ENCODE data around the gene PKHD1.

The PKHD1 gene

DNA sequence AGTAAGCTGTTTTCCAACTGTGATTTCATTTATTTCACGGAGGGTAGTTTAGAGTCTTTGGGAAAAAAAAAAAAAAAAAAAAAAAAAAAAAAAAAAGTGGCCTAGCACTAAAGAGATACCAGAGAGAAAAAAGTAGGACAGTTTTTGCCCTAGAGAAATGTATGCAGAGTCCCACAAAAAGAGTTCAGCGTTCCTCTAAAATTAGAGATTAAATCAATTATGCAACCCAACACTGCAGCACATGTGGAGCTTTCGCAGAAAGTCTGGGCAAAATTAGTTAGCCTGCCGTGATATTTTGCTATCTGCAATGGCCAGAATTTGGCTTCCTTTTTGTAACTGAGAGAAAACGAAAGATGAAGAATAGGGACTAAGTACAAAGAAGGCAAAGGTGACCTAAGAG, 309.8 kb downstream of the PKHD1 start:
- no peak for DNase-seq

DNA sequence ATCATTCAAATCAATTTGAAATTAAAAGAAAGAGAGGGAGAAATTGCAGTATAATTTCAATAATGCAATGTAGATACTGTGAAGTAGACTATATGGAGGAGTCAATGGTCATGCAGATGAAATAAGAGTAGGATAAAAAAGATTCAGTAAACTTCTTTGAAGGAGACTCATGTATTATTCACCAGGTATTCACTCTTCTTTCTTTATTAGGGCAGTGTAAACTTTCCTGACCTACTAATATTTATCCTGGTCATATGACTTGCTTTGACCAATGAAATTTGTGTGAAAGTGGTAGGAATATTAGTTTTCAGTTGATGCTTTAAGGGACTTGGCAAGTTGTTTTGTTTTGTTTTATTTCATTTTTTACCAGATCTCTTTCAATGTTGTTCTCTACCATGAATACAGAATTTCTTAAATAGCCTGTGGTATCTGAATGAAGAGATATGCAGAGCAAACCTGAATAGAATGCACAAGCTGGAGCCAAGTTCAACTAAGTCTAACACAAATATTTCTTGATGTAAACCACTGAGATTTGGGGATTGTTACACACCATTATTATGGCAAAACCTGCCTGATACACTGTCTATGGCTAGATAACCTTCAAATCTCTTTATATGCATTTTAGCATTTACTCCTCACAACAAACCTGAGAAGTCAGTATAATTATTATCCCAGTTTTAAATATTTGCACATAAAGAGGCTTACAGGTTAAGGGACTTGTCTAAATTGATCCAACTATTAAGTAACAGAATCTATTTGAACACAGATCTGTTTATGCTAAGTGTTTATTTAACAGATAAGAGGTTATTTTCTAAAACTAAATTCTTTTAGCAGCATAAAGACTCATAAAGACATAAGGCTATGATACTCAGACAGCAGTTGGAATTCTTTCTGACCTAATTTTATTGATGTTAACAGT, 311.2 kb downstream of the PKHD1 start:
- DNase-seq: no peak

DNA sequence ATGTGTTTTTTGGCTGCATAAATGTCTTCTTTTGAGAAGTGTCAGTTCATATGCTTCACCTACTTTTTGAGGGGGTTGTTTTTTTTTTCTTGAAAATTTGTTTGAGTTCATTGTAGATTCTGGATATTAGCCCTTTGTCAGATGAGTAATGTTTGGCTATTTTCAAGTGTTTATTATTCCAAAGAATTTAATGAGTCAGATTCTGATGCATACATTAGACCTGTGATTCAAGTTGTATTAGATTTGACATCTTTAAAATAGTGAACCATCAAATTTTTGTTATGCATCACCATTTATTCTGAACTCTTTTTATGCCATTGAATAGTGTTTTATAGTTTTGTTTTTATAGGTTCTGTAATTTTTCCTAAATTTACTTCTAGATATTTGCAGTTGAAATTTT, 319.3 kb downstream of the PKHD1 start:
- no peak for DNase-seq

DNA sequence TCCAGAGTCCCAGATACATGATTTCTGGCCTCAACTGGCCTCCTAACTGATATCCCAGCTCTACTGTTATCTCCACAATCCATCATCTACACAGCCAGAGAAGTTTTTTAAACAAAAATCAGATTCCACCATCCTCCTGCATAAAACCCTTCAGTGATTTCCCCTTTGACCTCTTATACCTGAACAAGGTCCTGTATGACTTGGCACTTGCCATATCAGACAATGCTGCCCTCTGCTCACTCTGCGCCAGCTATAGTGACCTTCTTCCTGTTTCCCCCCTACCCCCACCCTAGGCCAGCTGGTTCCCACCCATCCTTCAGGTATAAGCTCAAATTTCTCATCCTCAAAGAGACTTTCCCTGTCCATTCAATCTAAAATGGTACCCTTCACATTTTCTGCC, 322.2 kb downstream of the PKHD1 start:
- DNase-seq: no peak

DNA sequence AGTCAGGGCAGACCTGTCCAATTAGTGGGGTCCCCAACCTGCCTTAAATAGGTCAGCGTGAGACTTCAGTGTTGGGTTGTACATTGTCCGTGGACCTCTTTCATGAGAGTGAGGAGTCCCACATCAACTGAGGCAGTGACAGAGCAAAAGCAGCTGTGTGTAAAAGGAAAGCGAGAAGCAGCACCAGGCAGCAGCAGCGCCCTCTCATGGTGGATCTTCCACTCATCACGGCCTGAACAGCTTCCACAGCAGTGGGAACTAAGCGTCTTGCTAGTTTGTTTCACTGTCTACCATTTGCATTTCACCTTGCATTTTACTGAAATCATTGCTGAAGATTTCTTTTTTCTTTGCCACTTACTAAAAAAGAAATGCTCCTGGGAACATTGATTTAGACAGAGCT, 333.8 kb downstream of the PKHD1 start:
- DNase-seq: no peak

DNA sequence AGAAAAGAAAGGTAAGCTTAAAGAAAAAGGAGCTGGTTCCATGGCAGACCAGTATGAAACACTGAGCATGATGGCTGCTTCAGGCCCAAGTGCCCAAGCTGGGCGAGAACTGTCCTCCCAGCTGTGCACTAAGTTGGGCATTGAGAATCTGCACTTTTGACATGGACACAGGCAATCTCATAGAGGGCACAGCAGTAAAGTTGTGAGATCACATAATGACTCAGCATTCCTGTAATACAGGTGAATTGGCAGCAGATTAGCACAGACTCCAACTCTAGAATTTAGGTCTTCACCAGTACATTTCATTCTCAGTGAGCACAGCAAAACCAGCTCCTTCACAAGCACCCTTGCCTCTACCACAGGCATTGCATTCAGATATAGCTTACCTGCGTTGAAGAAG, 343.4 kb downstream of the PKHD1 start:
- DNase-seq: no peak

DNA sequence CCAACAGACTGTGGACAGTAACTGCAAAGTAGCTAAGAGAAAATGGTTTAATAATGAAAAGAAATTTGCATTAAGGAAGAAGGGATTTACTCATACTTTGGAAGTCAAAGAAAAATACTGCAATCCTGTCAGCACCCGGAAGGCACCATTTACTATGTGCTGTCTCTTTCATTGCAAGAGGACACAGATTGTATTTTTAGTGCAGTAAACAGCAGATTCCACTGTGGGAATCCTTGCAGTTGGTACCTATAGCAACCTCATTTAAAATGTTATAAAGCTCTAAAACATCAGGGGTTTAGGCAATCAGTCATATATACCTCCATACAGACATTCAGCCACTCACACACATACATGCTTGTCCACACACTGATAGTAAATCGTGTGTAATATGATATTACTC, 346.8 kb downstream of the PKHD1 start:
- no peak for DNase-seq

DNA sequence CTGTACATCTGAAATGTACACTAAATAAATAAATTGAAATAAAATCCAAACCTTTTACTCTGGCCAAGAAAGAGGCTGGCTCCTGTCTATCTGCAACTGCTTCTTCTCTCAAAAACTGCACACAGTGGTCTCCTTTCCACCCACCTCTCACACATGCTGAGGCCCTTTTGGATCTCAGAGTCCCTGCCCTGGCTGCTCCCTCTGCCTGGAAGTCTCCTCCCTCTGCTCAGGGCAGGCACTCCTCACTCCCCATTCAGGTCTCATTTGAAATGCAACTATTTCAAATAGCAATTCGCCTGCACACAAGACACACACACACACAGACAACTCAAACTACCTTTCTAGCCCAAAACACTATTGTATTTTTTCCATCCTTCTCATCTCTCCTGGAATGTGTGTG, 348.8 kb downstream of the PKHD1 start:
- no peak for DNase-seq

DNA sequence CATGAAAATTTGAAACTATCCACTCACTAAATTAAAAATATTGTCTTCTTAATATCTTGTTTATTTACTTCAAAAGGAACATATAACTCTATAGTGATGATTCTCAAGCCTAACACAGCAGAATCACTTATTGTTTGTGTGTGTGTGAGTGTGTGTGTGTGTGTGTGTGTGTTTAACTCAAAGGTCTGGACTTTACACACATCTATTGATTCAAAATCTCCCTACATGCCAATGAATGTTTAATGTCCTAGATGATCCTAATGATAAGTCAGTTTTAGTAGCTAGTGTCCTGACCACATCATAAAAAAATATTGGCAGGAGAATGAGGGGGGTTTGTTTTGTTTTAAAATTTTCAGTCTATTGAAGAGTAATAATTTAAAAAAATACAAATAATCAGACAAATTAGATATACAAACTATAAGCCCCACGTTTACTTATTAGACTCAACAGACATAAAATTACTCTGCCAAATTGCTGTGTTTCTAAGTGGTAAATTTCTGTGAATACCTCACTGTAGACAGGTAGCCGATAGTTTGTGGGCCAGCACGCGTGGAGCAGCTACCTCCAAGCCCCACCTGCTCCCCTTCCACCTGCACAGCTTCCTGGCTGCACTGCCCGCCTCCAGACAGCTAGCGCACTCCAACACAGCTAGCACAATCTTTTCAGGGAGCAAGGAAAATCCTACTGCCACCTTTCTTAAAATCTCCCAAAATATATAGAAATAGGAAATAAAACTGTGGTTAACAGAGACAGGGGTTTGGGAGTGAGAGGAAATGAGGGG, 349.6 kb downstream of the PKHD1 start:
- no peak for DNase-seq

DNA sequence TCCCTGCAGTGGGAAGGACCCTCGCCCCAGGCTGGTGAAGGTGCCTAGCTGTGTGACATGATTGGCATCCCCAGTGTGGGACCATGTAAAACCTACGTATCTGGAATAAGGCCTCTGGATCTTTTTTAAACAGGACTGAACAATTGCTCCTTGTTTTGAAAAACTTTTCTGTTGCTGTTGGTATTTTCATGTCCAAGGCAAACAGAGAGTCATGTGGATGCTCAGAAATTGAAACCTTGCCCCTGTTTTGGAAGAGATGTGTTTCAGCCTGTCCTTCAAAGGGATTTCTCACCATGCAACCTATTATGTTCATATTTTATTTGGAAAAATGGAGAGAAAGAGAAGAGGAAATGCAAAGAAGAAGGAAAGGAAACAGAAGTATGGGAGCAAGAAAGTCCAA, 362.3 kb downstream of the PKHD1 start:
- no peak for DNase-seq

DNA sequence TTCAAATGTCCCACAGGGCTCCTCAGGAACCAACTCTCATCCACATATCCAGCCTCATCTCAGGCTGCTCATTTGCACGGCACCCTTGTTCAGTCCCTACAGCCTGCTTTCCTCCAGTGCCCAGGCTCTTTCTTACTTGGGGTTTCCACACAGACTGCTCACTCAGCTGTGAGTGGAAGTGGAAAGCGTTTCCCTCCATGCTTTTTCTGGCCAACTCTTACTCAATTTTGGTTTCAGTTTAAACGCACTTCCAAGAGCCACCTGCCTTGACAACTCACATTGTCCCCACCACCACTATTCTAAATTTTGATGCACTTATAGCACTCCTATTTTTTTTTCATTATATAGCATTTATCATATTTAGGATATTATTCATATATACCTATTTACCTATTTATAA, 367.1 kb downstream of the PKHD1 start:
- DNase-seq: no peak

DNA sequence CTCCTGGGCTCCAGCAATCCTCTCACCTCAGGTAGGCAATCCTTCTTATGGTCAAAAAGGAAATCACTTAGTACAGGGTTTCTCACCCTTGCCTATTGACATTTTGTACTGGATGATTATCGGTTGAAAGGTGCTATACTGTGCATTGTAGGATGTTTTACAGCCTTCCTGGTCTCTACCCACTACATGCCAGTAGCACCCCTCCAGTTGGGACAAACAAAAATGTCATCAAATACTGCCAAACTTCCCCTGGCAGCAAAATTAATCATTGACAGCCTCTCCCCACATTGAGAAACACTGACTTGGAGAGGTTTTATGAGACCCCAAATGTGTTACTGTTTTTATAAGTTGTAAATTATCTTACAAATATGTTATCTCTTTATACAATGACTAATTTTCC, 368.1 kb downstream of the PKHD1 start:
- no peak for DNase-seq

DNA sequence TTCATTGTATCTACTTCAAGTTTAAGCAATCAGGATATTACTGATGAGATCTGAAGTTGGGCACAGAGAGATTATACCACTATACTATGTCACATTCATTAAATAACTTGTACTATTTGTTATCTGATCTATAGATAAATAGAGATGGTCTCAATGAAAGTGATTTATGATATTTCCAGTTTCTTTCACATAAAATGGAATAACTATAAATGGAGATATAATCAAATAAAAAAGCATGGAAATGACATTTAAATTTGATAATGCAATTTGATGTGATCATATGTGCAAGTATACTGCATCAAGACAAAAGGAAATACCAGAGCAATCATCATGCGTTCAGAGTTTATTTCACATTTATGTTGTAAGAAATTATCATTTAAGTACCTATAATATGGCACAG, 368.9 kb downstream of the PKHD1 start:
- DNase-seq: no peak

DNA sequence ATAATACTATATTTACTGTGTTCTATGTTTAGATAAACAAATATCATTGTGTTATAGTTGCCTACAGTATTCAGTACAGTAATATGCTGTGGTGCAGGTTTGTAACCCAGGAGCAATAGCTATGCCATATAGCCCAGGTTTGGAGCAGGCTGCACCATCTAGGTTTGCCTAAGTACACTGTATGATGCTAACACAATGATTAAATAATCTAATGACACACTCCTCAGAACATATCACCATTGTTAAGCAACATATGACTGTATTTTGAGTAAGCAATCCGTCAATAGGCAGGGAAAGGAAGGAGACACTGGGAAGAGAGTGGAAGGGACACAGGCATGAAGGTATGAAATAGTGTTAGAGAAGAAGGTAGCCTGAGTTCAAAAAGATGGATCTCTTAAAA, 369.9 kb downstream of the PKHD1 start:
- no peak for DNase-seq

DNA sequence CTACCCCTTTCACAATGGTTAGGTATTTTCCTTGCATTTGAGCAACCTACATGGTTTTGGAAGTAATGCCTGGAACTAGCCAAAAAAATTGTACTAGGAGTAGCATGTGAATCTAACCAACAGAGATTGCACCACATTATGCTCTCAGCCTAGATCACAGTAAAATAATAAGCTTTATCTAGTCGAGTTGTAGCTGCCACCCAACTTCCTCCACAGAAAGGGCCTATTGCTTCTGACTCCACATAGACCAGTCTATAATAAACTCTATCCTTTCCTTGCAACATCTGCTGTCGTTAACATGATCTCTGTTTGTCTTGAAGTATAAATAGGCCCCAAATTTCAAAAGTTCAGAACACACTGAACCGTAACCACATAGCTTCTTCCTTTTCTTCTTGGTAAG, 375.5 kb downstream of the PKHD1 start:
- no peak for DNase-seq

DNA sequence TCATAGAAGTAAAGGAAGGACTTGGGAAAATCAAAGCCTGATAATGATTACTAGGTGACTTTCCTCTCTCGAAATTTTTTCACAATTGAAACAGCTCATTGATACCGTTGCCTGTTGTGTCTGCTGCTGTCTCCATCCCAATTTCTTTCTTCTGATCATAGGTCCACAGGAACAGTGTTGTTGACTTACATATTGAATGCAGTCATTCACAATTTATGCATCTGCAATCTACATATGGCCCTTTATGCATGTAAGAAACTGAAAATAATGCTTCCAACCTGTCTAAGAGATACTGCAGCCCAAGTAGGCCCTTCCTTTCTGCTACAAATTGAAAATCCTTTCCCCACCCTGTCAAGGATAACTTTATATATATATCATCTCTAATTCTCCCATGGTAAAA, 381.3 kb downstream of the PKHD1 start:
- no peak for DNase-seq

DNA sequence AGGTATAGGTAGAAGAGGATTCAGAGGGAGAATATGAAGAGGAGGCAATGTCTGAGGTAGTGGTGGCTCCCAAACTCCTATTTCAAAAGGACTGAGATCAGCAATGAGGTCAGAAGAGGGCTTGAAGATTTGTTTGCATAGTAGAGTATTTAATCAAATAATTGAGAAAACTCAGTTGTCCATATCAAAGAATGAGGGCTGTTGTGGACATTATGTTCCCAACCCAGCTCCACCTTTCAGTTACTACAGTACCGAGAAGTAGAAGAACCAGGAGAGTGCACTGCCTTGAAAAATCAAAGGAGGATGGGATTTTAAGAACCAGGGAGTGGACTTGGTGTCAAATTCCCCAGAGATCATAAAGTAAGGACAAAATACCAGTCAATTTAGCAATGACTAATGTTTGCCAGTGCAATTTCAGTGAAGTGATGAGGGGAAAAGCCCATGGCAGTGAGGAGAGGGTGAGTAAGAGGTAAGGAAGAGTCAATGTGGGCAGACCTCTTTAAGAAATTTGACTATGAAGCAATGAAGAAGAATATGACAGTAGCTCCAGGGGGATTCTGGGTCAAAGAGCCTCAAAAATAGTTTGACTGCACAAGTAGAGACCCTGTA, 382.4 kb downstream of the PKHD1 start:
- no peak for DNase-seq

DNA sequence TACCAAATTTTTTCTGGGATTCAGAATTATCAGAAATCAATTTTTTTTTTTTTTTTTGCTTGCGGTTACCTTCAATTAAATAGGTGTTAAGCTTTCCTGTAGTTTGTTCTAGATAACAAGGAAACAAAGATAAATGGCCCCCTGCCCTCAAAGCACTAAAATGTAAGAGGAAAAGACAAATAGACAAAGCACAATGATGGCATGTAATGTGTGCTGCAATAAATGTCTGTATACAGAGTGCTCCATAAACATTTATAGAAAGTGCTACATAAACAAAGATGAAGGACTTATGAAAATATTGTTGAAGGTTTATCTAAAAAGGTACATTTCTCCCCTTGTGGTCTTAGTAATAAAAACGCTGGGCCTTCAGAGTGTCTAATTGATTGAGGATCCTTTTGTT, 384.6 kb downstream of the PKHD1 start:
- DNase-seq: no peak

DNA sequence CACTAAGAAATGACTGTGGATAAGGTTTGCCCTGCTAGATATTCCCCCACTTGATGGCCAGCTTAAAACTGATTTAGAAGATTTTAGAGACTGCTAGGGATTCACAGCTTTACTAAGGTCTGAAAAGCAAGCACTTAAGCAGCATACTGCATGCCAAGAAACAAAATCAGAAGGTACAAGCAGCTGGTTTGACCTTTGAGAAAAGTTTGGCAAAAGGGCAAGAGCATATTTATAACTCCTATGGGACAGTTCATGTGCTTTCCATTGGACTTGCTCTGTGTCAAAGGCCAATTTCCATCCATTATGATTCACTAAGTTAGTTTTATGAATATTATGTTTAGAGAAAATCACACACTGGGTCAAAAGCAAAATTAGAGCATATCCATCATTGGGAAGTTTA, 402.8 kb downstream of the PKHD1 start:
- no peak for DNase-seq

DNA sequence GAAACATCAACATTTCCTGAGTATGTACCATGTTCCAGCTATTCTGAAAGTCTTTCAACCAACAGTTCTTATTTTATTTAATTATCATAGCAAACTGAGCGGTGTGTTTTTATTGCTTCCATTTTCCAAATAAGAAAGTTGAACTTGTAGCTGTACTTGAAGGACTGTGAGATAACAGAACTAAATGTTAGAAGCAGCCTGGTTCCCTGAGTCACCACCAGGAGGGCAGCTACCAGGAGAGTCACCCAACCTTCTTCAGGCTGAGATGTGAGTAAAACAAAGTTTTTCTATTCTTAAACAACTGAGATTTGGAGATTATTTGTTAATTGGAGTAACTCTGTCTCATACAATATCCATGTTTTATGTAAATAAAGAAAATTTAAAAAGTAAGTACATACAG, 403.4 kb downstream of the PKHD1 start:
- DNase-seq: no peak

DNA sequence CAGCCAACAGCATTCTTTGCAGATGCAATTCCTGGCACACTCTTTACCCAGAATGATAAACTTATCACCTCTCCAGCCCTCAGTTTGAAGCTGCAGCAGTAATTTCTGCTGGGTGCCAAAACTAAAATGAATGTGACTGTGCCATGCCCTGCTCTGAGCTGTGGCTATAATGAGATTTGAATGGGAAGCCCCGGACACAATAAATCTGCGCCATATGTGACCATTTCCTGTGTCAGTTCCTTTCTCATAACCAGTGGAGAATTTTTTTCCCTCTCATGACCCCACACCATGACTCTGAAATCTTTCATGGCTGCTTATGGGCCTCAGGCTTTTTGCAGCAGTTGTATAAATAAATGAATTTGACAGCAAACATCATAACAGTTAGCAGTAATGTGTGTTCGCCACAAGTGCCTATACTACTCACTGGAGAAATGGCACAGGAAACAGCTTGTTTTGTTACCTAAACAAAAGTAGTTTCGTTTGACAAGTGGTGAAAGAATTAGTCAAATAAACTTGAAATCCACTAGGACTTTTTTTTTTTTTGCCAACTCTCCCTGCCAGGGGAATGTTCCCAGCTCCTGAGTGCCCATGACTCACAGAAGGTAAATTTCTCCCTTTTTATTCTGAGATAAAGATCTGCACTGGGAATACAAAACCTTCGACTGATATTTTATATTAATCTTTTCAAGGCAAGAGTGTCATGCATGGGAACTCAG, 408.4 kb downstream of the PKHD1 start:
- no peak for DNase-seq

DNA sequence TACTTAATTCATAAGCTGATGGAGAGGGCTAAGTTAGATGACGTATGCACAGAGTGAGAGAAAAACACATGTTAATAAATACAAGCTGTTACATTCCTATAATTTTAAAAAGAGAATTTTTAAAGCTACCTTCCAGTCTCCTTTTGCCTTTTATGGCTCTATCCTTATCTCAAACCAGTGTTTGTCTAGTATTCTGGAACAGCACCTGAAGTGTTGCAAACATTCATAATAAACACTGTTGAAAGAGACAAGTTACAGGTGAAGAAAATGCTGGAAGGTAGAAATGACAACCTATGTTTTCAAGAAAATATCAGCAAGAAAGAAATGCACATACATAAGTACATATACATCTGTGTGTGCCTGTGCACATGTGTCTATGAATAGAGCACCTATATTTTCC, 409.1 kb downstream of the PKHD1 start:
- no peak for DNase-seq

DNA sequence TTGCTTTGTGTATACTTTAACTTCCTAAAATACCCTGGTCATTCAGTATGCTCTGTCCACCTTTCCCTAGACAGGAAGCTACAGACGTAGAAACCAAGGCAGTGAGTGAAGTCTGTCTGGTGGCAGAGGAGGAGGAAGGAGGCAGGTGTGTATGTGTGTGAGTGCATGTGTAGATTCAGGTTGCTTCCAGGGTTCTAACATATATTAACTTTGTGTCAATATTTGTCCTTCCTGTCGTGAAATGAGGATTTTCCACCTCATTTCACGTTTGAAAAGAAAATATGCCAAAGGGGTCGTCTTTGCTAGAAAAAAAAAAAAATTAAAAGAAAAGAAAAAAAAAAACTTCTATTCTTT, 411.5 kb downstream of the PKHD1 start:
- no peak for DNase-seq

All from activated gamma-delta T cell treated with Interleukin-2 at 50 U/mL for 16 hours (primary cell).